ENCODE measurements around the gene FAM193A.
"Not testable (repeated sequence)": the region's sequence is repeated elsewhere in the genome, so short reads cannot be mapped to it uniquely, and the experiment has no call there.

Gene FAM193A

GRCh38 chr4:2618729-2619128, 82.3 kb downstream of the FAM193A start:
- not testable (repeated sequence) for DNase-seq (ENCODE audit: low read depth)

DNA sequence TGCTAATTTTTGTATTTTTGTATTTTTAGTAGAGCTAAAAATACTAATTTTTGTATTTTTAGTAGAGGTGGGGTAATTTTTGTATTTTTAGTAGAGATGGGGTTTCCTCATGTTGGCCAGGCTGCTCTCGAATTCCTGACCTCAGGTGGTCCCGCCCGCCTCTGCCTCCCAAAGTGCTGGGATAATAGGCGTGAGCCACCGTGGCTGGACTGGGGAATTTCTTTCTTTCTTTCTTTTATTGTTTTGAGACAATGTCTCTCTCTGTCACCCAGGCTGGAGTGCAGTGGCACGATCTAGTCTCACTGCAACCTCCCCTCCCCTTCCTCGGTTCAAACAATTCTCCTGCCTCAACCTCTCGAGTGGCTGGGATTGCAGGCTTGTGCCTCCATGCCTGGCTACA, 83.0 kb downstream of the FAM193A start:
- no peak for DNase-seq (ENCODE audit: low read depth)

- no peak for DNase-seq (ENCODE audit: low read depth)
Measured at GRCh38 chr4:2621419-2621818, 85.0 kb downstream of the FAM193A start.

DNA sequence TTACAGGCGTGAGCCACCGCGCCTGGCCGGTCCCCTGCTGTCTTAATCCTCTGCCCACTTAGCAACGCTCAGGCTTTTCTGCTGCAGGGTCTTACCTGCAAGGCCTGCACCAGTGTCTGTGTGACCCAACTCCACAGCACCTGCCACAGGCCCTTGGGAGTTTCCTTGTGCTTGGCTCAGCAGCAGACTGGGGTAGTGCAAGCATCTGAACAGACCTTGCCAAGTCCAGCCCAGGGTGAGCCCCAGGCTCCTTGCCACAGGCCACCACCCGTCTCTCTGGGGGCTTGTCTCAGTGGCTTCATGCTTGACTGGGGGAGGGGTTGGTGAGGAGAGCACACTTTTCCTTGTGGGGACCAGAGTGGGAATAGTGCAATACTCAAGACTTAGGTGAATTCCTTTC, 87.0 kb downstream of the FAM193A start:
- no peak for DNase-seq (ENCODE audit: low read depth)

- DNase-seq (ENCODE audit: low read depth): no peak
Measured at GRCh38 chr4:2624782-2625530, 88.5 kb downstream of the FAM193A start.

DNA sequence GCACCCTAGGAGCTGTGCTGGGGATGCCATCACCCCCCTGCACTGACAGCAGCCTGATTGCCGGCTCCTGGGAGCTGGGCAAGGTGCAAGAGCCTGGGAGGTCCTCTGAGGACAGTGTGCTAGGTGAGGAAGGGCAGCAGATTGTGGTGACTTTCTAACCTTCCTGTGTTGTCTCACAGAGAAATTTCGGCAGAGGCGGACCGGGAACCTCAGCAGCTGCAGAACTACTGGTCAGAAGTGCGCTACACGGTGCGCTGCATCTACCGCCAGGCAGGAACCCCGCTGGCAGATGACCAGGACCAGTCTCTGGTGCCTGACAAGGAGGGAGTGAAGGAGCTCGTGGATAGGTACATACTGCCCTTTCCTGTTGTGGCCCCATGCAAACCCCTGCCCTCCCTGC, 89.8 kb downstream of the FAM193A start:
- no peak for DNase-seq (ENCODE audit: low read depth)

DNA sequence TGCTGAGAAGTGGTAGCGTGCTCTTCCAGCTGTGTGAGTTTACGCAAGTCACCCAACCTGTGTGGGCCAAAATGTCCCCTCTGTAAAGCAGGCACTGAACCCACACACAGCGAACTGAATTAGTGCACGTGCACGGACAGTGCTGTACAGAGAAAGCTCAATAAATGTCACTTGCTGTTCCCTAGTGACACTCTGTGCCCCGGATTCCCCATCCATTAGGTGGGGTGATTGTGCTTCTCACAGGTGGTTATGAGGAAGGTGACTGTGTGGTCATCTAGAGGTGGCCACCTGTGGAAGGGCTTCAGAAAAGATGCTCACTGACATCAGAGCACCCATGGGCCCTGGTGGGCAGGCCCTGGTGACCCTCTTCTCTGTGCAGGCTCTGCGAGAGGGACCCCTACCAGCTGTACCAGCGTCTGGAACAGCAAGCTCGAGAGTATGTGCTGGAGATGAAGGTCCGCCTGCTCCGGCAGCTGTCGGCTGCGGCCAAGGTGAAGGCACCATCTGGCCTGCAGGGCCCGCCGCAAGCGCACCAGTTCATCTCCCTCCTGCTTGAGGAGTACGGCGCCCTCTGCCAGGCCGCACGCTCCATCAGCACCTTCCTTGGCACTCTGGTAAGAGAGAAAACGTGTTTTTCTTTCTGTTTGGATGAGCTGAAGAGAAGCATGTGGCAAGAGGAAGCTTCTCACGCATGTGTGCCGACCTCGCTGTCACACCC, 94.3 kb downstream of the FAM193A start:
- no peak for DNase-seq (ENCODE audit: low read depth)

DNA sequence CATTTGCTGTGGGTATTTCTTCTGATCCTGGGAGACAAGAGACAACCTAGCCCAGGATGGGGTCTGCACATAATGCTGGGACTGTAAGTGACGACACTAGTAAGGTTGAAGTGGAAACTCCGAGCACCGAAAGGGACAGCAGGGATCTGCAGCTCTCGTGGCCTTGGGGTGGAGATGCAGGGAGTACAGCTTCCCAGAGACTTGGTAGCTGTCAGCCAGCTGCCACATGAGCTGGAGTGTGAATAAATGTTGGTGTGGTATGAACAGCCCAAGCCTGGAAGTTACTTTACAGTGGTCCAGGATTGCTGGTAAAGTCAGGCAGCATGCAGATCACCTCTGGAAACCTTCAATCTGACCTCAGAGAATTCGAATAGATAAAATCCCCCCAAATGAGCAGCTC, 97.6 kb downstream of the FAM193A start:
- DNase-seq (ENCODE audit: low read depth): no peak

- DNase-seq (ENCODE audit: low read depth): no peak
Measured at GRCh38 chr4:2636331-2636730, 99.9 kb downstream of the FAM193A start.

GRCh38 chr4:2636994-2637393, 100.5 kb downstream of the FAM193A start:
- not testable (repeated sequence) for DNase-seq (ENCODE audit: low read depth)

DNA sequence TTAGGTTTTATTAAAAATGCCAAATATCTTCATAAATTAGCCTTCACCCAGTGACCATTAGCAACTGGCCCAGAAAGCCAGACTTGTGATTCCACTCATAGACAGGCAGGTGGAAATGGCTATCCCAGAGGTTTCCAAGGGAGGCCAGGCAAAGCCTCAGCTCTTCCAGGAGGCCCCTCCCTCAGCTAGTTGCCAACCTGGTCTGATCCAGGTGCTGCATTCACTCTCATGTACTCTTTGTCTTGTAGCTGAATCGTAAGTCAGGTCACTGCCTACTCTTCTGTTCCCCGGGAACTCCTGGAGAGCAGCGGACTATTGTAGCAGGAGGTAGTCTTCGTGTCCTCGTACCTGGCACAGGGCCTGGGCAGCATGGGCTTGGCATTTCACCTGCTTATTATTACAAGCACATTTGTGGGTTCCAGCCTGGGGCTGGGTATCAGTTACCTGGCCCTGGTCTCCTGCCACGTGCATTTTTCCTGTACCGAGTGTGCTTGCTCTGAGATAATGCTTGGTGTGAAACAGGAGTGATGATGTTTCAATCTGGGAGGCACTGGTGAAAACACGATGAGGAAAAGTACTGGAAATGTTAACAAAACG, 101.6 kb downstream of the FAM193A start:
- no peak for DNase-seq (ENCODE audit: low read depth)

DNA sequence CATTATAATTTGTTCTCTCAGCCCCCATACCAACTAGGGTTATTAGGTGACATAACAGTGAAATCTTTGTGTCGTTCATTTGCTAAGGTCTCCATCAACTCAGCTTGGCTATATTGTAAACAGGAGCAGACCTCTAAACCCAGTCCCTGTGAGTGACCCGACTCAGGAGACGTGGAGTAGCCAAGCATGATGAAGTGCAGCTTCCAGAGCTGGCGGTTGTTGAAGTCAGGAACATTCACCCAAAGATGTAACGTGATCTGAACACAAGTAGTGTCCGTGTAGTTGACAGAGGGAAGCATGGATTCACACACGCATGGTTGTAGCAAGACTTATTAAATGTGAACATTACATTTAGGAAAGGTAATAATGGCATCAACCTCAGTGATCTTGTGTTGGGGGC, 102.3 kb downstream of the FAM193A start:
- DNase-seq (ENCODE audit: low read depth): no peak

- no peak for DNase-seq (ENCODE audit: low read depth)
Measured at GRCh38 chr4:2642968-2643367, 106.5 kb downstream of the FAM193A start.

- DNase-seq (ENCODE audit: low read depth): no peak
Measured at GRCh38 chr4:2643555-2643954, 107.1 kb downstream of the FAM193A start.

GRCh38 chr4:2646396-2647149, 110.1 kb downstream of the FAM193A start:
- no peak for DNase-seq (ENCODE audit: low read depth)

GRCh38 chr4:2647403-2648158, 111.1 kb downstream of the FAM193A start:
- no peak for DNase-seq (ENCODE audit: low read depth)

- no peak for DNase-seq (ENCODE audit: low read depth)
Measured at GRCh38 chr4:2648159-2648814, 111.8 kb downstream of the FAM193A start.

- DNase-seq (ENCODE audit: low read depth): no peak
Measured at GRCh38 chr4:2649604-2650114, 113.2 kb downstream of the FAM193A start.

DNA sequence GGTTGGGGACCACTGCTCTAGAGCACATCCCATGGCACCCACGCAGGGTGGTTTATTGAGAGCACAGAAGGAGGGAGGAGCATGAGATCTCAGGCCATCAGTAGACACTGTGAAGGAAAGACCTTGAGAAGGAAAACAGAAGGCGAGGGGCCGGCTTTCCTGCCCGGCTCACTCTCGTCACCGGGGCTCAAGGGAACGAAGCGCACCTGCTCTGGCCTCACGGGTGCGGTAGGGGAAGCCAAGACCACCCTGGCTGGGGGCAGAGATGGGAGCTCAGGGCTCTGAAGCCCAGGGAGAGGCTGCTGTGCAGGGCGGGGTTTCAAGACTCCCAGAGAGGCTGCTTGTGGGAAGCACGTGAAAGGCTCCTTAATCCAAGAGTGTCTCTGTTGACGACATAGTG, 113.8 kb downstream of the FAM193A start:
- no peak for DNase-seq (ENCODE audit: low read depth)

- DNase-seq (ENCODE audit: low read depth): no peak
Measured at GRCh38 chr4:2651546-2651945, 115.1 kb downstream of the FAM193A start.

- DNase-seq (ENCODE audit: low read depth): no peak
Measured at GRCh38 chr4:2651998-2652397, 115.6 kb downstream of the FAM193A start.
